ENCODE results near the gene PDGFRB.

PDGFRB gene

DNA sequence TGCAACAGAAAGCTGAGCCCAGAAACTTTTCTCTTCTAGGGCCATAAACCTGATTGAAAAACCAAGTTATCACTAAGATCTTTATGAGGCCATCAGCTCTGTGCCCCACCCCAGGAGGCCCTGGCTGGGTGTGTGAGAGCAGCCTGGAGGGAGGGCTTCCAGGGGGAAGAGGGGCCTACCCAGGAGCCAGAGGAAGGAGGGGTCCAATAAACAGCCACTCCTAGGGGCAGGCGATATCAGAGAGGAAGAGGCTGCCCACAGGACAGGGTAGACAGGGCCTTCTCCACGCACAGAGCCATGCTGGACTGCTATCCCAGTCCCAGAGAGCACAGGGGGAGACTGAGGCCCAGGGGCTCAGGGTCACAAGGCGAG lies 6.5 kb upstream of the PDGFRB start:
- DNase-seq = no peak

DNA sequence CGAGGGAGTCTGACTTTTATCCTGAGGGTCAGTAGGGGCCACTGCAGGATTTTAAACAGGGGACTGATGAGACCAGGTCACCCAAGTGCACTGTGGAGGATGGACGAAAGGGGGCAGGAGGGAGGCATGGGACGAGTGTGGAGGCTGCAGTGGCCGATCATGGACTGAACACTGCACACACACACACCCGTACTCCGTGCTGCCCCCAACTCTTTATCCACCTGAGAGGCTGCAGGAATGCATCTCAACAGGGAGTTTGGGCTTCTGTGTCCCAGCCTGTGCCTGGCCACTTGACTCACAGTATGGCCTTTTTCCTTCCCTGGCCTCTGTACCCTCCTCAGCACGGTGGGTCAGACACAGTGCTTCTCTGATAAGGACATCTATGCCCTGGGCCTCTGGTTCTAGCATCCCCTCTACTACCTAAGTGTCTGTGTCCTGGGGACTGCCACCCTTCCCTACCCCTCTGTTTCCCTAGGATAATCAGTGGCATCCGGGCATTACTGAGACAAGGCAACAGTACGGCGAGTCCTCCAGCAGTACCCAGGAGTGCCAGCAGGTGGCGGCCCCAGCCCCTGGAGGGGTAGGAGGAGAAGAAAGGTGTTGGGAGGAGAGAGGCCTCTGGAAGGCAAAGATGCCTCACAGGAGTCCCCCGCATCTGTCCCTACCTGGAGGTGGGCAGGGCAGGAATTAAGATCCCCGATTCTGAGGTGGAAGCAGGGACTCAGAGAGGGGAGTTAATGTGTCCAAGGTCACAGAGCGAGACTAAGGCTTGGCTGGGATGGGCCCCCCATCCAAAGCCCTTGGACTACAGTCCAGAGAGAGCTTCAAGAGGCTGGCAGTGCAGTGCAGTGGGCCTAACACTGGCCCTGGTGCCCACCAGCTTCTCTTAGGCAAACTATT lies 5.8 kb upstream of the PDGFRB start:
- DNase-seq = peak; percentile 50

DNA sequence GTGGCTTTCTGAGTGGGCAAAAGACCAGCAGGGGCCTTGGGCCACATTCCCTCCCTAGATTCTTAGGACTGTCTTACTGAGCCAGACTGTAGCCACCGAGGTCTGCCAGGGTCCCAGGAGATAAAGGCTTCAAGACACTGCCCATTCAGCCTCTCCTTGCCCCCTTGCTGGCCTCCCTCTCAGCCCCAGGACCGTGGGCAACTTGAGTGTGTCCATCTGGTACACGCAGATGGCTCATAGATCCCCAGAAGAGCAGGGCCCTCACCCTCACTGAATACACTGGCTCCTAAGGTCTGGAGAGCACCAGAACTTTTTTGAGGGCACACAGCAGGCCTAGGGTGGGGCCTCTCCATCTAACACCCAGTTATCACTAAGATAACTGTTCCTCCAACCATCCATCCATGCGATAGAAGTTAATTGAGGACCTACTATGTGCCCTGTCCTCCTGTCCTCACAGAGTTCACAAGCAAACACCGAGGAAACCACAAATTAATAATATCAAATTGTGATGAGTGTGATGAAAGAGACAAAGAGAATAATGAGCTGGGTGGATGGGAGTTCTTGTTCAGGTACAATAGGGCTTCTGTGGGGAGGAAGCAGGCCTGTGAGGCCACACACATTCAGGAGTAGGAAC lies 4.9 kb upstream of the PDGFRB start:
- no peak for DNase-seq

DNA sequence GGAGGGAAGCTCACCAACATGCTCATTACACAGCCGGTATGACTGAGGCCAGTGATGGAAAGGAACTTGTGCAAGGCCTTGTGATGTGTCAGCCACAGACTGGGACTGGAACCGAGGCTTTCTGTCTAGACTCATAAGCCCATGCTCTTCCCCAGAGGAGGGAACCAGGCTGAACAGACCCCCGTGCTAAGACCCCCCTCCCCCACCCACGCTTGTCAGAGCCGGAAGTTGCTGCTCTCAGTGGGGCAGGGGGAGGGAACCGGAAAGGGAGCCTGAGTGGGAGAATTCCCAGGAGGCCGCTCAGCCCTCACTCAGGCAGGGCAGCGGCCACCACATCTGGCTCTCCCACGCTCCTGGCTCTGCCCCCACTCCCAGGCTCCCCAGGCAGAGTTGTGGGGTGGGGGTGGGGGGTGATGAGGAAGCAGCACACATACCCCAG lies 4.1 kb upstream of the PDGFRB start:
- no peak for DNase-seq

DNA sequence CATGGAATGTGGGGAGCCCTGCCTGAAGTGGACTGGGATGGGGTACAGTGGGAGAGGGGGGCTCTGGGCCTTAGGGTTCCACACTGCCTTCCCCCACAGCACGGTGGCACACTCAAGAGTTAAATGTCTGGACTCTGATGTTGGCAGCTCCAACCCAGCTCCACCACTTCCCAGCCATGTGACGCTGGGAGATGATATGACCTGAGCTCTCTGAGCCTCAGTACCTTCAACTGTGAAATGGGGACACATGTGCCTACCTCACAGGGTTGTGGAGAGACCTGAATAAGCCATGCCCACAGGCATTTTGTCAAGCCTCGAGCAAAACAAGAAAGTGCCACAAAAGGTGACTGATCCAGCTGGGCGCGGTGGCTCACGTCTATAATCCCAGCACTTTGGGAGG lies 3.4 kb upstream of the PDGFRB start:
- no peak for DNase-seq

DNA sequence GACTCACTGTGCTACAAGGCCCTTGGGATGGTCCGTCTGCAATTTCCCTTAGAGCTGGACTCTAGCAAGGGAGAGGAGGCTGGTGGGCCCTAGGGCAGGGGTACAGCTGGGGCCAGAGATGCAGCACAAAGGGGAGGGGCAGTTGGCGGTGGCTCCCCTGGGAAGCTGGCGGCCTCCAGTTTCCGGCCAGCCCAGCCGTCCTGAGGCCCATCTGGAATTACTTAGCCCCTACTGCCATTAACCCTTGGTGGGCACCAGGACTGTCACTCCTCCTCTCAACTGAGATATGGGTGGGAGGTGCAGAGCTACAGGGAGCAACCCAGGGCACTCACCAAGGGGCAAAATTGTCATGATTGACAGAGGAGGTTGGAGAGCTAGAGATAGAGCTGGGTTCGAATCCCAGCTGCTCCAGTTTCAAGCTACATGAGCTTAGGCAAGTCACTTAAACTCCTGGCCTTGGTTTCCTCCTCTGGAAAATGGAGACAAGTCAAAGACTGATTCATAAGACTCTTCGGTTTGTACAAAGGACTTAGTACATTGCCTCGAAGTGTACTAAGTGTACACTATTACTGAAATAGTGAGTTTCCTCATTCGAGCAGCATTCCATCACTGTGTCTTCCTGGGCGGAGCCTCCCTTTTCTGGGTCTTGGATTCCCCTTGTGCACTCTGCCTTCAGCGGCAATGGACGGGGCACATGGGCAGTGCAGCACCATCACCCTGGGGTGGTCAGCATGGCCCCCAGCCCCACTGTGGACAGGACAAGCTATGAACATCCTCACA lies 2.7 kb upstream of the PDGFRB start:
- DNase-seq = no peak

DNA sequence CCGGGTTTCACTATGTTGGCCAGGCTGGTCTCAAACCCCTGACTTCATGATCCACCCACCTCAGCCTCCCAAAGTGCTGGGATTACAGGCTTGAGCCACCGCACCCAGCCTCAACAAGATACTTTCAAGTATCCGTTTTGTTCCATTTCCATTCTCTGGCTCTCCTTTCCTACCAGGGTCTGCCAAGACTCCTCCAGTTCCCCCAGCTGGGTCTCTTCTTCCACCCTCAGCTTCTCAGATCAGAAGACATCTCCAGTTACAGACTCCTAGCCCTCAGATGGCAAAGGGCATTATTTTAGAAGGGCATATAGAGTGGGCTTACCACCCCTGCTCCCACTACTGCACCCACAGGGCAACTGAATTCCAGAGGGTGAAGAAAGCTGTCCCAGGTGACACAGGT lies 1.5 kb upstream of the PDGFRB start:
- no peak for DNase-seq

DNA sequence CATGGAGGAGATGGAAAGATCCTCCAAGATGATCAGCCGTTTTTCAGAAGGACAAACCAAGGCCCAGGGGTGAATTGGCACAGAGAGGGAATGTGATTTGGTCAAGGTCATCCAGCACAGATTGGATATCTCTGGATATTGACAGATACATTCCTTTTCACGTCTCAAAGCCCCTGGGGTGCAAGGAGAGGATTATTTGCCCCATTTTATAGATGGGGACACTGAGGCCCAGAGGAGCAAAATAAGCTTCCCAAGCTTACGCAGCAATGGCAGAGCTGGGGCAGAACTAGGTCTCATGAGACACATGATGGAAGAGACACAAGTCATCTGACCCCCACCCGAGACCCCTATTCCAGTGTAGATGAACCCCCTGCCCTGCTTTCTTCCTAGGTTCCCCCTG lies 895 bp upstream of the PDGFRB start:
- DNase-seq = no peak

DNA sequence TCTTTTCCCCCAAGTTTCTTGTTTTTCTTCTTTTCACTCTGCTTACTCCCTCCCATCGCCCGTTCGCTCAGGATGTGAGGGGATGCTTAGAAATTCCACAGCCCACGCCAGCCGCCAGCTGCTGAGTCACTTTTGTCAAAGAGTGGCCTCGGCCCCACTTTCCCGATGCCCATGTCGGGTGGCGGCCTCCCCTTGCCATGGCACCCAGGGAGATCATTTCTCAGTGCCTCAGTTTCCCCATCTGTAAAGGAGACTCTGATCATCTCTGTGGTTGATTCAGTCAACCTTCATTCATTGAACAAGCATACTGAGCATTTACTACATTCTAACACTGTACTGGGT lies 353 bp upstream of the PDGFRB start:
- no peak for DNase-seq

DNA sequence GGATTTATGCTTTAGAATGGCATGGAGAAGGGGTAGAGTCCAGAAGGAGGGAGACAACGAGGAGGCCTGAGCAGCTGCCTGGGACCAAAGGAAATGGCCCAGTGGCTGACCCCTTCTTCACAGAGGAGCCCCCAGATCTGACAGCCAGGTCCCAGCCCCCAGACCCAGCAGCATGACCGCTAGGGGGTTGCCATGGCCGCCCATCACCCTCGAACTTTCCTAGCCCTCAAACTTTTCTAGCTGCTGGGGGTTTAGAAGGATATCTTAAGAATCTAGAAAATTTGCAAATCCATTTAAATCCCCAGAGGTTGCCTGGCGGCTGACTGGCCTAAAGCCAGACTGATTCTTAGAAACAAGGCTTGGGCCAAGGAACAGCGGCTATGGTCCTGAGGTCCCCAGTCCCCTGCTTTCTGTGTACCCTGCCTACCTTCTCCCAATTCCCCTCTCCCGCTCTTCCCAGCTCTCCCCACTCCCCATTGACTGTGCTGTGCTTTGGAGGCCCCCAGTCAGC lies 972 bp downstream of the PDGFRB start:
- DNase-seq = no peak

DNA sequence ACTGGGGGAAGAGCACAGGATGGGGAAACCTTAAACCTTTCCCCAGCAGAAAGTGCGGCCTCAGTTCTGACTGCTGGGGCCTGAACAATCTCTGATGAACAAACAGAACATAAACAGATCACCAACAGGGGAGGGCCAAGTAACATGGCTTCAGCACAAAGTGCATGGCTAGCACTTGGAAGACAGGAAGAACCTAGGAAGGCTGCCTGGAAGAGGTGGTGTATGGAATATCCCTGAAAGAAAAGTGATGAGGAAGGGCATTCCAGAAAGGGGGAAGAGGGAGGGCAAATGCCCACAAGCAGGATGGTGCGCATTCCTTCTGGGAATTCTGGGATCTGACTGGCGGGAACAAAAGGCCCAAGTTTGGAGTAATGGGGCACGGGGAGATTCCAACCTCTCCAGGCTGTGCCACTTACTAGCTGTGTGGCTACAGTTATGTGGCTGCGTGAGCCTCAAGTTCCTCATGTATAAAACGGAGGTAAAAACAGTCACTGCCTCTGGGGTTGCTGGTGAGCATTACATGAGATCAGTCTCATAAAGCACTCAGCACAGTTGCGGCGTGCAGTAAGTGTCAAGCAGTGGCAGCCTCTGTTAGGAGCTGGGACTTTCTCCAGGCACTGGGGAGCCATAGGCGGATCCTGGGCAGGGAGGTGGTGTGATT lies 1.6 kb downstream of the PDGFRB start:
- DNase-seq = no peak

DNA sequence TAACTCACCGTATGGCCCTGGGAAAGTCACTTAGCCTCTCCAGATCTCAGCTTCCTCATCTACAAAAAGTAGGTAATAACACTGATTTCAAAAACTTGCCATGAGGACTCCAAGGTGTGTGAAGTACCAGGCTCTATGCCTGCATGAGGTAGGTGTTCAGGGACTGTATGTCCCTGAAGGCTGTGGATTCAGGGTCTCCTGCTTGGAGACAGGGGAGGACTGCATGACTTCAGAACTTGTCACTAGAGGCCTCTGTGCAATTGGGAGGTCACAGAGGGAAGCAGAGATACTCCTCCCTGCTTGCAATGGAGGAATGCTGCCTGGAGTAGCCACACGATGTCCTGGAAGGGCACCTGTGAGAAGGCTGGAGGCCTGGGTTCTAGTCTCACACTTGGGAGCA lies 2.2 kb downstream of the PDGFRB start:
- no peak for DNase-seq

DNA sequence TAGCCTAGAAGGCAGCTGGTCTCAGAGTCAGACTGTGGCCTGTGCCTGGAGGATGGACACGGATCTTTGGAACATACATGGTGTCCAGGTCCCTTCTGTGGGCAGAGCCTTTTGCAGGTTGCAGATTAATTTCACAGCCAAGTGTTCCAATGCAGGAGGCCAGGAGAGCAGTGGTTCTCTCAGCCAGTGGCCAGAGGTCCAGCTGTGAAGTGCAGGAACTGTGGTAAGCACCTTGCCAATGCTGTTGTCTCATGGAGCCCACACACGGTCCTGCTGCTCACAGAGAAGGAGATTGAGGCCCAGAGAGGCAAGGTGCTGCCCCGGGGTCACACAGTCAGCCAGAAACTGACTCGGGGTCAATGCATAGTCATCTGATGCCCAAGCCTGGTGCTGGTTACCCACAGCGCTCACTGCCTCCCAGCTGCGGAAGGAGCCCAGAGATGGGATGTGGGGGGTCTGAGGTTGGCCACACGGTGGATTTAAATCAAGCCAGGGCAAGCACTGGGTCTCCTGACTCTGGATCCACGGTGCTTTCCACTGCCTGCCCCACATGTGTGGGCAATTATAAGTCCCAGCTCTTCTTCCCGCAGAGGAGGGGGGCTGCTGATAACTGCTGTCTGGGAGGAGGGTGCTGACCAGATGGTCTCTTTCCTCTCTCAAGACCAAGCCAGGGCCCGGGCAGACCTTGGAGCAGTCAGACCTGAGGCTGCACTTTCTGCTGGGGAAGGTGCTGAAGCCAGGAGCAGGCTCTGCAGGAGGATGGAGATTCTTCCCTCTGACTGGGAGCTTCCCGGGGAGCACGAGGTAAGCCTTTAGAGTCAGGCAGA lies 2.8 kb downstream of the PDGFRB start:
- no peak for DNase-seq

DNA sequence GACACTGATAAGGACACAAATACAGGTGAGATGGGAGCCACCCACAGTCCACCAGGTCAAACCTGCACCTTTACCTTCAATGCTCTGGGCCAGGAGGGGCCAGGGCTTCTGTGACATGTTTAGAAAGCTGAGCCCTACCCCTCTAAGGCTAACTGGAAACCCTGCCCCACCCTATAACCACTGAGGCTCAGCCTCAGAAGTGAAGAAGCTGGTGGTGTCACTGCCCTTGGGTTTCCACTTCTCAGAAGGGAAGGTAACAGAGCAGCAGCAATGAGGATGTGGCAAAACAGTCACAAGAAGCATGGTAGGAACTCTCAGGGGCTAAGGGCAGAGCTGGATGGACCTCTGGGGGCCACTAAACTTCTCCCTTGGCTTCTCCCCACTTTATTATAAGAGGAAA lies 6.0 kb downstream of the PDGFRB start:
- no peak for DNase-seq

DNA sequence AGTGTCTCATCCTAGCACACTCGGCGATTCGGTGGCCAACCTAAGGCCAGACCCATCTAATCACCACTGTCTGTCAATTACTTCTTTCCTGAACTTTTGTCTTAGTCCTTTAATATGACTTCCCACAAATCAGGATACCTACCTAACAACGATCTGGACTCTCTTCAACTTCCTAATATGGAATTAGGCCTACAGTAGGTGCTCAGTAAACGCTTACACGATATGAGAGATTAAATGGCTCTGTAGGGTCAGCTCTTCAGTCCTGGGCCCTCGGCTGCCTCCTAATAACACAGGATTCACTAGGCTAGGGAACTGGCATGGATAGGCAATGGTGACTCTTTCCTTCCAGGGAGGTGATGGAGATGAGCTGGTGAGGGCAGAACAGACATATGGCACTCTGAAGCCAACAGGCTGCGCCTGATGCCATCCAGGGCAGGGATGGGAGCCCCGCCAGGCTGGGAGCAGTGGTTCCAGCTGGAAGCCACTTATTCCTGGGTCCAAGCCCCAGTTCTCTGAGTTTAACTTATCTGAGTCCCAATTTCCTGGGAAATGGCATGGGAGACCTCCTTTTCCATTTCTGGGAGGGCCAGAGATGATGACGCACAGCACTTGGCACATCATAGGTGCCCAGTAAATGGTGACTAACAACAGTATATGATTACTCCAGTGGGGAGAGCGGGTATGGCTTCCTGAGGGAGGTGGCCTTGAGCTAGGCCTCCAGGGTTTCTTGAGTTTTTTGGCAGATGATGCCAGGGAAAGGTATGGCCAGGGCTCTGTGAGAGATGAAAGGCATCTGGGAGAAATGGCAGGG lies 7.3 kb downstream of the PDGFRB start:
- DNase-seq = no peak

DNA sequence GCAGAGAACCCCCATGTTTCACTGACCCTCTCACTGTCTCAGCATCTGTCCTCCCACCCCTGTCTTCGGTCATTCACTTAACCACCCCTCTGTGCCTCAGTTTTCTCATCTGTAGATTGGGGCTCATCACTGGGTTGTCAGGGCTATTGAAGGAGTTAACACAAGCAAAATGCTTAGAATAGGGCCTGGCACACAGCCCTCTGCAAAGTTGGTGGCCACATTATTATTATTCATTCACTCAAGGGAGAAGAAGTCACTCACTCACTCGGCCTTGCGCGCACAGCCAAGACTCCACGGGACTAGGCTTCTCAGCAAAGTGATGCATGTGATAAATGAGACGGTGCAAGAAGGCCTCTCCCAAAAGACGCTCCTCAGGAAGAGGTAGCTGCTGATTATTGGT lies 8.0 kb downstream of the PDGFRB start:
- DNase-seq = no peak

DNA sequence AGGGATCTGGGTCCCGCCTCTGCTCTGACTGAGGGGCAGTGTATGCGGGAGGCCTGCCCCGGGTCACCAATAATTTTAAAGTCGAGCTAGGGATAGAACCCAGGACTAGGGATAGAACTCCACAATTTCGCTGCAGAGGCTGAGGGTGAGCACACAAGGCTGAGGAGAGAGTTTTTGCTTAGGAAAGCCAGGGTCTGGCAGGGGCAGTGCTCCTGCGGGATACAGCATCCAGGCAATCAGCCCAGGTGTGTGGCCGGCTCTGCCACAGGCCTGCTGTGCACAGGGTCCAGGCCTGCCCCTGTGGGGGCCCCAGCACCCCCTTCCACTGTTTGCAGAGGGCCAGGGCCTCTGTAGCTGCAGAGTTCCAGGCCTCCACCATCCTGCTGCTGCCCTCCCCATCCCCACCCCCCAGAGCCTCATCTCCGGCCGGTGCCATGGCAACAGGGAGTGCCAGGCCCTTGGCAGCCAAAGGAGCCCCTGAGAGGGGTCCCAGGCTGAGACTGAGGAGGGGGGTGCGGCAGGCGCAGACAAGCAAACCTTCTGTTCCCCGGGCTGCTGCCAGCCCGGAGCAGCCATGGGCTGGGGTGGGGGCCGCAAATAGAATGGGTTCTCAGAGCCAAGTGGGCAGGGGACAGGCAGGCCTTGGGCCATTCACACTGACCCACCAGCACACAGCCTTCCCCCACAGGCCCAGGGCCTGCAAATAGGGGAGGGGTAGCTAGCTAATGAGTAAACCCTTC lies 8.6 kb downstream of the PDGFRB start:
- no peak for DNase-seq

DNA sequence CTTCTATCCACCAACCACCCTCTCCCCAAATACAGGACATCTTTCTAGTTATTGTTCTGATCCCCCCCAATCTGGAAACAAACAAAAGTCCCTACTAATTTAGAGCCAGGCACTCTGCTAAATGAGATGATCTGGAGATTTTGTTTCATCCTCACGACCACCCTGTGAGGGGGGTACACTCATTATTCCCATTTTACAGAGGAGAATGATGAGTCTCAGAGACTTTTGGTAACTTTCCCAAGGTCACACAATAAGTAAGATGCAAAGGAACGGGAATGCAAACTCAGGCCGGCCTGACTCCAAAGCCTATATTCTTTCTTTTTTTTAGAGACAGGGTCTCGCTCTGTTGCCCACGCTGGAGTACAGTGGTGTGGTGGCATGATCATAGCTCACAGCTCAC lies 9.4 kb downstream of the PDGFRB start:
- DNase-seq = no peak

DNA sequence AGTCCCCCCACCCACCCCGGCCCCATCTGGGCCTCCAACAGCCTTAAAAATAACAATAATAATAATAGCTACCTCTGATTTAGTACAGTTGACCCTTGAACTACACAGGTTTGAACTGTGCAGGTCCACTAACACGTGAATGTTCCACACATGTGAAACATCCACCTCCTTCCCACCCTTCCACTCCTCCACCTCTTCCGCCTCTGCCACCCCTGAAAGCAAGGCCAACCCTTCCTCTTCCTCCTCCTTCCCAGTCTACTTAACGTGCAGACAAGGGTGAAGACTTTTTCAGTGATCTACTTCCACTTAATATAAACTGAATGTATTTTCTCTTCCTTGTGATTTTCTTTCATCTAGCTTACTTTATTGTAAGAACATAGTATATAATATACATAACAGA lies 10.8 kb downstream of the PDGFRB start:
- no peak for DNase-seq

DNA sequence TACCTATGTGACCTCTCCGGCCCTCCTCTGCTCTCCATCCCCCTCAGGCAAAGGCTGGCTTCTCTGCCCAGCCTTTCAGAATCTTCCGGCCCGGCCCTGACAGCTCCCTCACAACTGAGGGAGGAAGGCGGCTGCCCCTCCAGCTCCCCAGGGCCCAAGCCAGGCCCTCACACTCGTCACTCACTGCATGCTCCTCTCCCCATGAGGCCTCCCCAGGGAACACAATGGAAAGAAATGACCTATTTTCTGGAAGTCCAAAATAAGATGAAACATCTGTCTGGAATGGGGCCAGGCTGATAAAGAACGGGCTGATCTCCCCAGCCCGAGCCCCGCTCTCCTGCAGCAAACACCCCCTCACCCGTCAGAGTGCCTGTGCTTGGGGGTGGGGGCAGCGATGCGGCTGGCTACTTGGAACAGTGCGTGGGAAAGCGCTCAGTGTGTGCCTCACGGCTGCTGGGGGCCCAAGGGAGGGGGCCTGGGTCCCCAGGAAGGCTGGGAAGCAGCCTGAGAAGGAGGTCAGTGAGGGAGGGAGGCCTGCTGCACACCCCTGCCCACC lies 11.3 kb downstream of the PDGFRB start:
- DNase-seq = no peak

All from activated CD4-positive, alpha-beta T cell treated with anti-CD3 and anti-CD28 coated beads for 1 hour (primary cell).